Inflammatory macrophage (primary cell): ENCODE data around the gene ADAMTS6.
A peak's percentile ranks its signal among the peaks of the same experiment; 100 is the strongest.
"Not testable (repeated sequence)": the region's sequence is repeated elsewhere in the genome, so short reads cannot be mapped to it uniquely, and the experiment has no call there.

Experiments
- DNase-seq, 2 donors: peaks; one replicate each; pipeline ENCODE4 v3.0.0-alpha.2; 2020 to 2022
- total RNA-seq, 18 experiments: gene quantifications; one replicate each; lab custom pipeline; 2026; ENCODE audit warnings: mixed read lengths in 6 of 18, inconsistent platforms in 2 of 18; lab: John Stamatoyannopoulos, UW

The ADAMTS6 gene
- 0.17 to 5.0 (median 0.92) reads per million in 18 experiments for total RNA-seq

GRCh38 chr5:65481635-65482295 is at the start of gene ADAMTS6:
TSS of gene ADAMTS6 (minus strand) at chr5:65481920. CDS start at chr5:65473673, 8,247 bp downstream.
- peak; percentile 47 to 58 for DNase-seq

- DNase-seq, result no peak
Measured at GRCh38 chr5:65530904-65531303, 49.2 kb upstream of the ADAMTS6 start.

GRCh38 chr5:65525726-65526125 is 44.0 kb upstream of the ADAMTS6 start:
- DNase-seq, result no peak

- no peak for DNase-seq
Measured at GRCh38 chr5:65512170-65512937, 30.6 kb upstream of the ADAMTS6 start.

GRCh38 chr5:65508978-65509377 is 27.3 kb upstream of the ADAMTS6 start:
- DNase-seq, result no peak

GRCh38 chr5:65506961-65507360 is 25.2 kb upstream of the ADAMTS6 start:
- no peak for DNase-seq

- no peak for DNase-seq
Measured at GRCh38 chr5:65489119-65489518, 7.4 kb upstream of the ADAMTS6 start.

- not testable (repeated sequence) for DNase-seq
Measured at GRCh38 chr5:65488038-65488687, 6.4 kb upstream of the ADAMTS6 start.

GRCh38 chr5:65486803-65487202 is 5.1 kb upstream of the ADAMTS6 start:
- DNase-seq, result not testable (repeated sequence)

- DNase-seq, result no peak
Measured at GRCh38 chr5:65485405-65485804, 3.7 kb upstream of the ADAMTS6 start.

- DNase-seq, result peak; percentile 49 to 71
Measured at GRCh38 chr5:65483546-65484346, 2.0 kb upstream of the ADAMTS6 start.

- DNase-seq, result peak in 1 of 2 donors; percentile 10
Measured at GRCh38 chr5:65482736-65483545, 1.2 kb upstream of the ADAMTS6 start.

GRCh38 chr5:65482296-65482735 is 596 bp upstream of the ADAMTS6 start:
- DNase-seq, result peak; percentile 7 to 13

- no peak for DNase-seq
Measured at GRCh38 chr5:65481171-65481581, 544 bp downstream of the ADAMTS6 start.

GRCh38 chr5:65480306-65480865 is 1.3 kb downstream of the ADAMTS6 start:
- peak in 1 of 2 donors; percentile 33 for DNase-seq

- DNase-seq, result no peak
Measured at GRCh38 chr5:65479527-65479926, 2.2 kb downstream of the ADAMTS6 start.

- DNase-seq, result no peak
Measured at GRCh38 chr5:65478336-65478735, 3.4 kb downstream of the ADAMTS6 start.

- DNase-seq, result no peak
Measured at GRCh38 chr5:65475895-65476294, 5.8 kb downstream of the ADAMTS6 start.

GRCh38 chr5:65475336-65475735 is 6.4 kb downstream of the ADAMTS6 start:
- no peak for DNase-seq

- DNase-seq, result no peak
Measured at GRCh38 chr5:65474130-65474711, 7.5 kb downstream of the ADAMTS6 start.

GRCh38 chr5:65468633-65469032 is 13.1 kb downstream of the ADAMTS6 start:
- DNase-seq, result no peak
